GM19099 (cell line): ENCODE results near the gene ICAM1.

Source experiments
- POLR2A ChIP-seq: IDR thresholded peaks from 3 replicates; pipeline ENCODE4 v1.6.1; 2011; ENCODE audit warnings: low read depth; ENCODE audit not compliant: insufficient read length; ENCODE audit errors: extremely low read depth

Gene ICAM1

DNA sequence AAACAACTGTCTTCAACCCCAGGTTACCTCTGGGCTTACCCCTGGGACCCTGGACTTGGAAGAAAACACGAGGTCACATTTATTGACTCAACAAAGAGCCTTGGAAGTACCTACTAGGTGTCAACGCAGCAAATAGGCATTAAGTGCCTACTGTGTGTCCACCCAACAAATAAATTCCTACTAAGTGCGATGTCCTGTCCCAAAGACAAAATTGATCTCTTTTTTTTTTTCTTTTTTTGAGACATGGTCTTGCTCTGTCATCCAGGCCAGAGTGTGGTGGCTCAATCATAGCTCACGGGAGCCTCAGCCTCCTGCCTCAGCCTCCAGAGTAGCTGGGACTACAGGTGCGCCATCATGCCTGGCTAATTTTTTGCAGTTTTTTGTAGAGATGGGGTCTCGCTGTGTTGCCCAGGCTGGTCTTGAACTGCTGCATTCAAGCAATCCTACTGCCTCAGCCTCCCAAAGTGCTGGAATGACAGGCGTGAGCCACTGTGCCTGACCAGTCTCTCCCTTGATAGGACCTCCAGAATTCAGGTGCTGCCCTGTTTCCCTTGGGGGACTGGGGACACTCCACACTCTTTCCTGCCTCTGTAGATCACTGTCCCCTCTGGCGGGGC lies 39.2 kb upstream of the ICAM1 start:
- TF ChIP-seq POLR2A = no peak

DNA sequence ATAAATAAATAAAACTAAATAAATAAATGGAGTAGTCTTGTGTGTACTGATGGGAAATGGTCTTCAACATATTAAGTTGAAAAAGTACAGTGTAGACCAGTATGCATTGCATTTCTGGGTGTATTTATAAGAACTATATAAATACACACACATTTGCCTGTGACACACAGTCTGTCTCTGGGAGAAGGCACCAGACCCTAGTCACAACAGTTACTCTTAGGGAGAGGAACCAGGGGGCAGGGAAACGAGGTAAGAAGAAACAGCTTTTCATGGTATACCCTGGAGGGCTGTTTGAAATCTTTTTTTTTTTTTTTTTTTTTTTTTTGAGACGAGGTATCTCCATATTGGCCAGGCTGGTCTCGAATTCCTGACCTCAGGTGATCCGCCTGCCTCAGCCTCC lies 37.0 kb upstream of the ICAM1 start:
- TF ChIP-seq POLR2A = no peak

DNA sequence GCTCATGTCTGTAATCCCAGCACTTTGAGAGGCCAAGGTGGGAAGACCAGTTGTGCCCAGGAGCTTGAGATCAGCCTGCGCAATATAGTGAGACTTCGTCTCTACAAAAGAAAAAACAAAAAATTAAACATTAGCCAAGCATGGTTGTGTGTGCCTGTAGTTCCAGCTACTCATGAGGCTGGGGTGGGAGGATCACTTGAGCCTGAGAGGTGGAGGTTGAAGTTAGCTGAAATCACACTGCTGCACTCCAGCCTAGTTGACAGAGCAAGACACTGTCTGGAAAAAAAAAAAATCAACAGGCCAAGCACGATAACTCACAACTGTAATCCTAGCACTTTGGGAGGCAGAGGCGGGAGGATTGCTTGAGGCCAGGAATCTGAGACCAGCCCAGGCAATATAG lies 35.9 kb upstream of the ICAM1 start:
- TF ChIP-seq POLR2A = no peak

DNA sequence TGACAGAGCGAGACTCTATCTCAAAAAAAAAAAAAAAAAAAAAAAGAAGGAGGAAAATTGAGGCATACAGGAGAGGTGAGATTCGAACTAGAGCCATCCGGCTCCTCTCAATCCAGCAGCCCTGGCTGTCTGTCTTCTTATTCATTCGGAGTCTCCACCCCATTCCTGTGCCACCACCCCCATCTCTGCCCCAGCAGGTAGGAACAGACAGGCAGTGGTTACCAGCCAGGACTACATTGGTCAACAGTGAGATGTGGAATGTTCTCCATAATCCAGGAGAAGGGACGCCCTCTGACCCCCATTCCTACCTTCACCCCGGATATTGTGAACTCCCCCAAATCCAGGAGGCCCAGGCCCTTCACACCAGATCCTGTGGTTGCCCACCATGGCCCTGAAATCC lies 33.2 kb upstream of the ICAM1 start:
- peak; percentile 0 for TF ChIP-seq POLR2A

DNA sequence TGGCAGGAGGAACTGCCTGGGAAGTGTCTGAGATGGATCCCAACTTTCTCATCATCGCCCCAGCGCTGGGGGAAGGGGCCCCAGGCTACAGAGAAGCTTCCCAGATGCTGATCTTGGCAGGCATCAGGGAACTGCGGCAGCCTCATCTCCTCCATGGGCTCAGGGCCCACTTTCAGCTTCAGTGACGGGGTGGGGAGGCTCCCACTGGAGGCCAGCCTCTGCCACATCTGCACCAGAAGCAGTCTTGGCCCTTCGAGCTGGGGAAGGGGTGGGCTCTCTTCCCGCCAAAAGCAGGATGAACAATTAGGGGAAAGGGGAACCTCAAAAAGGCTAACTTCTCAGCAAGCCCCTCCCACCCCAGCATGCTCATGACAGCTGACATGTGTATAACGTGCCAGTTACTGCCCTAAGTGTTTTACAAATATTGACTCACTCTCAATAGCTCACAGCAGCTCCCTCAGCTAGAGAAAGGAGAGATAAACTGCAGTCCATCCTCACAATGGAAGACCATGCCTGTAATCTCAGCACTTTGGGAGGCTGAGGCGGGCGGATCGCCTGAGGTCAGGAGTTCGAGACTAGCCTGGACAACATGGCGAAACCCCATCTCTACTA lies 32.6 kb upstream of the ICAM1 start:
- TF ChIP-seq POLR2A = no peak

DNA sequence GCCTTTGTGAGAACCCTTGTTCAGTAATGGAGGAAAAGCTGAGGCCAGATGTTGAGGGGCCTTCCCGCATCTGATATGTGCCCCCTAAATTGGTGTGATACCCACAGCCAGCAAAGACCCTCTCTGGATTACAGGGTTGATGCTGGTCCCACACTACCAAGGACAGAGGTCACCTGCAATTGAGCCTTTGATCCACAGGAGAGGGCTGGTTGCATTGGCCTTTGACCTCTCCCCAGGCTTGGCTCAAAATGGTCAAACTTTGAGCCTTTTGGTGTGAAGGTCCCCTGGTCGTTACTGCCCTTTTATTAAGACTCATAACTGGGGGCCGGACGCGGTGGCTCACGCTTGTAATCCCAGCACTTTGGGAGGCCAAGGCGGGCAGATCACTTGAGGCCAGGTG lies 27.3 kb upstream of the ICAM1 start:
- no peak for TF ChIP-seq POLR2A

DNA sequence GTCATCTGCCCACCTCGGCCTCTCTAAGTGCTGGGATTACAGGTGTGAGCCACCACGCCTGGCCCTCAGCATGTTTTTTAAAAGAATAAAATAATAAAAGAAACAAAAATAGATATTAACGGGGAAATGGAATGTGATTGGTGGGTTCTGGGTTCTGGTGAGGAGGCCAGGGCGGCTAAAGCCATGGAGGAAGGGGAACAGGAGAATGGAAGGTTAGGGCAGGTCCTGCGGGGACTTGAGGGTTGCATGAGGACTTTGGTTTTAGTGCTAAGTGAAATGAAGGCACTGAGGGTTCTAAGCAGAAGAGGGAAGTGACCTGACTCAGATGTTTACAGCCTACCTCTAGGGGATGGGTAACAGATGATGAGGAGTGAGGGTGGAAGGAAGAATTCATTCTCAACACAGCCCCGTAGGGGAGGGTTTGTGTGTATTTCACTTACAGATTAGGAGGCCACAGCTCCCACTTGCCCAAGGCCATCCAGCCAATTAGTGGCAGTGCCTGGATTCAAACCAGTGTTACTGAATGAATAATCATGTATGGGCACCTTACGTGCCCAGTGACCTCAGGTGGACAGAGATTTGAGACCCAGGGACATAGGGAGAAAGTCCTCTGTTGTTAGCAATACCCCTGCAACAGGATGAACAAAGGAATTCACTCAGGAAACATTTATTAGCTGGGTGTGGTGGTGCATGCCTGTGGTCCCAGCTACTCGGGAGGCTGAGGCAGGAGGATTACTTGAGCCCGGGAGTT lies 25.6 kb upstream of the ICAM1 start:
- TF ChIP-seq POLR2A = no peak

DNA sequence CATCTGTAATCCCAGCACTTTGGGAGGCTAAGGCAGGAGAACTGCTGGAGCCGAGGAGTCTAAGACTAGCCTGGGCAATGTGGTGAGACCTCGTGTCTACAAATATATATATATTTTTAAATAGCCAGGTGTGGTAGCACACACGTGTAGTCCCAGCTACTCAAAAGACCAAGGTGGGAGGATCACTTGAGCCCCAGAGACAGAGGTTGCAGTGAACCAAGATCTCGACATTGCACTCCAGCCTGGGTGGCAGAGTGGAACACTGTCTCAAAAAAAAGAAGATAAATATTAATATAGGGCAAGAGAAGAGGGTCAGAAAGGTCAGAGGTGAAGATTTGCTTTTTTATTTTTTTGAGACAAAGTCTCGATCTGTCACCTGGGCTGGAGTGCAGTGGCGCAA lies 24.4 kb upstream of the ICAM1 start:
- TF ChIP-seq POLR2A = no peak

DNA sequence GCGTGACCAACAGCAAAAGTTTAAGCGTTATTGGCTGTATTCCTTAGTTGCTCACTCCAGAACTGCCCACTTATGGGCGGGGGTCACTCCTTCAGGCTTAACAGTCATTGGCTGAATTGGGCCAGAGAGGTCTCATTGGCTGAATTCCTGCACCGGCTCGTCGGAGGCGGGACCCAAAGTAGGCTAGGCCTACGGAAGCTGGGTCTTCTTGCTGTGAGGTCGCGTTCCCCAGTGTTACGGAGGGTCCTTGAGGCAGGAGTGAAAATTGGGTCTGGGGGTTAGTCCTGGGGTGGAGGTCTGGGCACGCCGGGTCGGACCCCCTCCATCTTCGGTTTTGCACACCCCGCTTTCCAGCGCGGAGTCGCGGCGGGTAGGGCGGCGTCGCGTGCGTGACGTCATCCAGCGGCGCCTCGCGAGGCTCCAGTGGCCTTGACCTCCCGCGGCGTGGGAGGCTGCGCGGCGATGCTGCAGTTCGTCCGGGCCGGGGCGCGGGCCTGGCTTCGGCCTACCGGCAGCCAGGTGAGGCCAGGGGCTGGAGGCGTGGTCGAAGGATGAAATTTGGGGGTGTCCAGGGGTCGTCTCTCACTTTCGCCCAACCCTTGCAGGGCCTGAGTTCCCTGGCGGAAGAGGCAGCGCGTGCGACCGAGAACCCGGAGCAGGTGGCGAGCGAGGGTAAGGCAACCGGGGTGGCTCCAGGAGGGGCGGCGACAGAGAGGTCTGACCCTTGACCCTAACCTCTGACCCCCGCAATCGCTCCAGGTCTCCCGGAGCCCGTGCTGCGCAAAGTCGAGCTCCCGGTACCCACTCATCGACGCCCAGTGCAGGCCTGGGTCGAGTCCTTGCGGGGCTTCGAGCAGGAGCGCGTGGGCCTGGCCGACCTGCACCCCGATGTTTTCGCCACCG lies 18.9 kb upstream of the ICAM1 start, which contains the start of gene MRPL4:
MRPL4 (plus strand) TSS at position 423 of the 903 bp plus-strand sequence; CDS start at position 463, 40 bp downstream.
- TF ChIP-seq POLR2A = peak; percentile 80

DNA sequence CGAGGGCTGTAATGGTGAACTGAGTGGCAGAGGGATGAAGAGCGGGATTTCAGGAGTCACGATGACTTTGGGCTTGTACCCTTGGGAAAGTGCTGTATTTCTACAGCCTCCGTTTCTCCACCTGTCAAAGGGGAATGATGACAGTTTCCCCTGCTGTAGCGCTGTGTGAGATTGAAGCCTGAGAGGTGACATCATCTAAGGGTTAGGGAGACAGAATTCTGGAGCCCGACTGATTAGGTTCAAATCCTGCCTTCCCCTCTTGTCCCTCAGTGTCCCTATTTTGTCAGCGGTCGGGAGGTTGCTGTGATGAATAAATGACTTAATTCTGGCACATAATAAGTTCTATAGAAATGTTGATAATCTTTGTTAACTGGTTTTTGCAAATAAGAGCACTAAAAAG lies 18.2 kb upstream of the ICAM1 start:
- no peak for TF ChIP-seq POLR2A

DNA sequence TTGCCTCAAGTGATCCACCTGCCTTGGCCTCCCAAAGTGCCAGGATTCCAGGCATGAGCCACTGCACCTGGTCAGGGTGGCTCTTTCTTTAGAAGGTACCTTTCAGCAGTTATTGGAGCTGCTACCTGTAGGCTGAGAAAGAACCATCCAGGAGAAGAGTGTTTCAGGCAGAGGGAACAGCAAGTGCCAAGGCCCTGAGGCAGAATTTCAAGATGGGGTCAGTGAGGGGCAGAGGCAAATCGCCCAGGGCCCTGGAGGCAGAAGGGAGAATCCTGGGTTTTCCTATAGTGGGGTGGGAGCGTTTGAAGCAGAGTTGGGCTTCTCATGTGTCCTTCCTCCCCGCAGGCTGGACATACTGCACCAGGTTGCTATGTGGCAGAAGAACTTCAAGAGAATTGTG lies 16.7 kb upstream of the ICAM1 start:
- TF ChIP-seq POLR2A = no peak

DNA sequence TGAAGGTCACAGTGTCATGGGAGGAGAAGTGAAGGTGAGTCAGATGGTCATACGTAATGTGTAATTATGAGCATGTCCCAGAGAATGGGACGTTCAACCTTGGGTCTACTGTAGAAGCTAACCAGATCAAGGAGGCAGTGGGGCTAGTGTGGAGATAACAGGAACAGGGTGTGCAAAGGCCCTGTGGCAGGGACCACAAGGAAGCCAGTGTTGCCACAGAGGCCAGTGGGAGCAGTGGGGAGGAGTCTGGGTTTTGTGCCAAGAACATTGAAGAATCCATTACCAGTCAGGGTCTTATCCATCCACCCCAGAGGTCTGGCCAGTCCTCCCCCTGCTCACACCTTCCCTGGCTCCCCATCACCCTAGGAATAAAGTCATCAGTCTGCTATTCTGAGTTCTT lies 15.6 kb upstream of the ICAM1 start:
- no peak for TF ChIP-seq POLR2A

DNA sequence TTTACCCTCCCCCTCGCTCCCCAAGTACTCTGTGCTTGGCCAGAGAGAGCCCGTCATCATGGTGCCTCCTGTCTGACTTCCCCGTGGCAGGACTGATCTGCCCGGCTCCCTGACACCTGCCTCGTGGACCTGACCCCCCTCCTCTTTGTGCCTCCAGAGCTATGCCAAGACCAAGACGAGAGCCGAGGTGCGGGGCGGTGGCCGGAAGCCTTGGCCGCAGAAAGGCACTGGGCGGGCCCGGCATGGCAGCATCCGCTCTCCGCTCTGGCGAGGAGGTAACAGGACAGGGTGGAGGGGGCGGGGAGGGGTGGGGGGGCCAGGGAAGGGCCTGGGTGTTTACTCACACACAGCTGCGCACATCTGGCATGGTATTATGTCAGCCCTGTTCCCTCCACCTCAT lies 14.4 kb upstream of the ICAM1 start:
- no peak for TF ChIP-seq POLR2A

DNA sequence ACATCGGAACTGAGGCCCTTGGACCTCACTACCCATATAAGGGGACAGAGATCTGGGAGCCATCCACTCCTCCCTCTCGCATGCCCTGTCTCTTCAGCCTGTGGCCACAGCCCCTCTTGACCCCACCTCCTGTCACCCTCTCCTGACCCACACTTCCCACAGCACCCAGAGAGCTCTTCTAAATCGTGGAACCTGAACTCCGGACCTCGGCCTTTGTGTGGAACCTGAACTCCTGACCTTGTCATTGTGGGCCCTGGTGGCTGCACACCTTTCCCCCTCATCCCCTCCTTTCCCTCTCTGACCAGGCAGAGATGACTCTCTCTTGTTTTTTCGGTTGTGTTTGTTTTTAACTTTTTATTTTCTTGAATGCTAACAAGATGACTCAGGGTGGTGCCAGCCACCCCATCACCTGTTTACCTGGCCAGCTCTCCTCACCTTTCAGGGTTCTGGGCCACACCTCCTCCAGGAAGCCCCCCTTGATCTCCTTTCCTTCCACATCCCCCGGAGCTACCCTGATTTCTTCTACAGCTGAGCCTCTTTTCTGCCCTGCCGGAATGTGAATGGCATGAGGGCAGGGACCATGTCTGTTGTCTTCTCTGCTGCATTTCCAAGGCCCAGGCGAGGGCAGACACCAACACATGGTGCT lies 13.8 kb upstream of the ICAM1 start:
- no peak for TF ChIP-seq POLR2A
